WTC11 (cell line): Measurements from ENCODE around the gene NDUFAF8. TPM values are rescaled to one million over a fixed set of nuclear protein-coding genes. Genes with fewer than 3 reads are reported as not detected.
A peak's percentile ranks its signal among the peaks of the same experiment; 100 is the strongest.

Source experiments
- ATAC-seq: fragments of 200-7000 bp; cut with Tn5 transposase; 2 replicates; pipeline ENCODE4 v1.10.0; 2021; ENCODE audit warnings: mild to moderate bottlenecking, moderate library complexity
- CTCF ChIA-PET: fragments of 300-600 bp; sonication (Branson Sonifier 250); formaldehyde crosslinking; loops from one replicate; lab custom pipeline; 2021; ENCODE audit warnings: antibody characterized with exemption; lab: Charles Lee
- POLR2A ChIA-PET: fragments of 350-600 bp; sonication (Branson Sonifier 250); formaldehyde crosslinking; loops from one replicate; lab custom pipeline; 2021; ENCODE audit warnings: antibody characterized with exemption; lab: Charles Lee
- DNase-seq: peaks from one replicate; pipeline ENCODE4 v3.0.0; 2021; ENCODE audit warnings: low spot score
- H3K27ac Mint-ChIP-seq: 2 replicates; pipeline ENCODE4 v1.8.0; 2021; ENCODE audit warnings: mixed read lengths
- H3K27me3 Mint-ChIP-seq: 2 replicates; pipeline ENCODE4 v1.8.0; 2021; ENCODE audit warnings: low read depth, mild to moderate bottlenecking, moderate library complexity, mixed read lengths
- H3K36me3 Mint-ChIP-seq: 2 replicates; pipeline ENCODE4 v1.8.0; 2021; ENCODE audit warnings: mixed read lengths
- H3K4me1 Mint-ChIP-seq: 2 replicates; pipeline ENCODE4 v1.8.0; 2022; ENCODE audit warnings: mixed read lengths
- H3K4me3 Mint-ChIP-seq: 2 replicates; pipeline ENCODE4 v1.8.0; 2021; ENCODE audit warnings: mild to moderate bottlenecking, moderate library complexity, mixed read lengths
- H3K9me3 Mint-ChIP-seq: 2 replicates; pipeline ENCODE4 v1.8.0; 2021; ENCODE audit warnings: mixed read lengths
- ESRRA ChIP-seq: sonication (generic); formaldehyde crosslinking; IDR thresholded peaks from 2 replicates; pipeline ENCODE4 v1.8.1; 2022; ENCODE audit warnings: mild to moderate bottlenecking, missing genetic modification reagents, borderline replicate concordance
- FOXK1 ChIP-seq: sonication (generic); formaldehyde crosslinking; IDR thresholded peaks from 2 replicates; pipeline ENCODE4 v1.8.0; 2022; ENCODE audit warnings: mild to moderate bottlenecking, moderate library complexity, missing genetic modification reagents
- NFATC4 ChIP-seq: fragments of 250-450 bp; sonication (Bioruptor Pico); IDR thresholded peaks from 2 replicates; pipeline ENCODE4 v1.9.0; 2021; ENCODE audit warnings: mild to moderate bottlenecking
- NFYB ChIP-seq: sonication (generic); formaldehyde crosslinking; conservative IDR thresholded peaks from 2 replicates; pipeline ENCODE4 v1.8.0; 2022; ENCODE audit warnings: low read depth, missing genetic modification reagents
- NR1H2 ChIP-seq: sonication (generic); formaldehyde crosslinking; IDR thresholded peaks from 2 replicates; pipeline ENCODE4 v1.9.0; 2021; ENCODE audit warnings: mild to moderate bottlenecking, moderate library complexity, missing genetic modification reagents
- NR2C2 ChIP-seq: sonication (generic); formaldehyde crosslinking; IDR thresholded peaks from 2 replicates; pipeline ENCODE4 v1.8.0; 2022; ENCODE audit warnings: mild to moderate bottlenecking, missing genetic modification reagents
- PRRX2 ChIP-seq: fragments of 250-450 bp; sonication (Bioruptor Pico); IDR thresholded peaks from 2 replicates; pipeline ENCODE4 v1.8.0; 2021; ENCODE audit warnings: mild to moderate bottlenecking
- SMAD3 ChIP-seq: sonication (generic); formaldehyde crosslinking; IDR thresholded peaks from 2 replicates; pipeline ENCODE4 v1.8.0; 2022; ENCODE audit warnings: missing genetic modification reagents, mild to moderate bottlenecking, borderline replicate concordance
- SOX15 ChIP-seq: fragments of 250-450 bp; sonication (Bioruptor Pico); IDR thresholded peaks from 2 replicates; pipeline ENCODE4 v1.9.0; 2021; ENCODE audit warnings: mild to moderate bottlenecking
- TP53 ChIP-seq: sonication (generic); formaldehyde crosslinking; IDR thresholded peaks from 2 replicates; pipeline ENCODE4 v1.8.1; 2023; ENCODE audit warnings: mild to moderate bottlenecking, missing genetic modification reagents
- ZNF423 ChIP-seq: fragments of 250-450 bp; sonication (Bioruptor Pico); IDR thresholded peaks from 2 replicates; pipeline ENCODE4 v2.1.2; 2022; ENCODE audit warnings: mild to moderate bottlenecking, moderate library complexity
- total RNA-seq: library from RNA; stranded (reverse); gene quantifications from 3 replicates; pipeline ENCODE4 v1.2.3, GENCODE V29; 2021
- TF ChIP-seq, protein P1 (sequence below): sonication (generic); formaldehyde crosslinking; IDR thresholded peaks from 2 replicates; pipeline ENCODE4 v1.8.1; 2023; ENCODE audit warnings: mild to moderate bottlenecking, moderate library complexity, missing genetic modification reagents
- TF ChIP-seq, protein P2 (sequence below): fragments of 250-450 bp; sonication (Bioruptor Pico); IDR thresholded peaks from 2 replicates; pipeline ENCODE4 v1.8.0; 2021; ENCODE audit warnings: mild to moderate bottlenecking
- TF ChIP-seq, protein P3 (sequence below): sonication (generic); formaldehyde crosslinking; IDR thresholded peaks from 2 replicates; pipeline ENCODE4 v1.8.0; 2023; ENCODE audit warnings: missing genetic modification reagents, mild to moderate bottlenecking, borderline replicate concordance
- TF ChIP-seq, protein P4 (sequence below): fragments of 250-450 bp; sonication (Bioruptor Pico); IDR thresholded peaks from 2 replicates; pipeline ENCODE4 v1.9.0; 2021; ENCODE audit warnings: moderate library complexity, mild to moderate bottlenecking, inconsistent platforms, borderline replicate concordance
- TF ChIP-seq, protein P5 (sequence below): sonication (generic); formaldehyde crosslinking; conservative IDR thresholded peaks from 2 replicates; pipeline ENCODE4 v1.8.1; 2023; ENCODE audit warnings: mild to moderate bottlenecking, low read depth, missing genetic modification reagents, moderate library complexity
- TF ChIP-seq, protein P6 (sequence below): sonication (generic); formaldehyde crosslinking; IDR thresholded peaks from 2 replicates; pipeline ENCODE4 v1.8.1; 2022; ENCODE audit warnings: low read depth, mild to moderate bottlenecking, moderate library complexity, missing genetic modification reagents, borderline replicate concordance
- TF ChIP-seq, protein P7 (sequence below): sonication (generic); formaldehyde crosslinking; IDR thresholded peaks from 2 replicates; pipeline ENCODE4 v1.8.1; 2023; ENCODE audit warnings: mild to moderate bottlenecking, missing genetic modification reagents

NDUFAF8 gene
- total RNA-seq, 1 experiment from 2014 or later = 73.0 TPM

DNA sequence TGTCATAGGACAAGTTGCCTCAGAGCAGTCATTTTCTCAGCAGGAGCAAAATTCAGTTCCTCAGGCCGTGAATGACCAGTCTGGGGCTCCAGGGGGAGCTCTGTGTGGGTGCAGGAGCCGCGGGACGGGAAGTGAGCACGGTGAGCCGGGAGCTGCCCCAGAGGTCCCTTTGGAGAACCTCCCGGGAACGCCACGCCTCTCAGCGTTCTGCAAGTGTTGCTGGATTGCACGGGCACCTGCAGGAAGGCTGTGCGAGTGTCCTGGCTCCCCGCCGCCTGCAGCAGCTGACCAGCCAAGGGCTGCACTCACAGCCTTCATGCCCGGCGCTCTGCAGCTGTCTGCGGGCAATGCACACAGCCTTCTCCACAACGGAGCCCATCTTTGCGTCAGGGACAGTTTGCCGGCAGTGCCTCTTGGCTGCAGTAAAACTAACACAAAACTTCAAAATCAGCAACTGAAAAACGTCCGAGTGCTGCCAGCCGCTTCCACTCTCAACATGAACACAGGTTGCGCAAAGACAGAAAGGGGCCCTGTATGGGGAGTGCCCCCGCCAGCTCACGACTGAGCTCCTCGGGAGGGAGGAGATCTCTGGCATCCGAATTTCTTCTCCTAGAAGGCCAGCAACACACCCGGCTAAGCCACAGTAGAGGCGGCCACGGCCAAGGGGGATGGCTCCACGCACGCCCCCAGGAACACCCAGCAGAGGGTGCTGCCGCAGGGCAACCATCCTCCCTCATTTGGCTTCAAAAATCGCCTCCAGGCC, 16.0 kb downstream of the NDUFAF8 start:
- H3K27ac Mint-ChIP-seq = peak overlapping the region; percentile 9; the same call in 1 of the 2 replicates
- TF ChIP-seq, protein P1, sequence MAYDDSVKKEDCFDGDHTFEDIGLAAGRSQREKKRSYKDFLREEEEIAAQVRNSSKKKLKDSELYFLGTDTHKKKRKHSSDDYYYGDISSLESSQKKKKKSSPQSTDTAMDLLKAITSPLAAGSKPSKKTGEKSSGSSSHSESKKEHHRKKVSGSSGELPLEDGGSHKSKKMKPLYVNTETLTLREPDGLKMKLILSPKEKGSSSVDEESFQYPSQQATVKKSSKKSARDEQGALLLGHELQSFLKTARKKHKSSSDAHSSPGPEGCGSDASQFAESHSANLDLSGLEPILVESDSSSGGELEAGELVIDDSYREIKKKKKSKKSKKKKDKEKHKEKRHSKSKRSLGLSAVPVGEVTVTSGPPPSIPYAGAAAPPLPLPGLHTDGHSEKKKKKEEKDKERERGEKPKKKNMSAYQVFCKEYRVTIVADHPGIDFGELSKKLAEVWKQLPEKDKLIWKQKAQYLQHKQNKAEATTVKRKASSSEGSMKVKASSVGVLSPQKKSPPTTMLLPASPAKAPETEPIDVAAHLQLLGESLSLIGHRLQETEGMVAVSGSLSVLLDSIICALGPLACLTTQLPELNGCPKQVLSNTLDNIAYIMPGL (CRISPR knock-in tag) = no peak
- TF ChIP-seq ZNF423 (CRISPR knock-in tag) (peak; percentile 45), SMAD3 (0 out of 2 replicates have a peak, but pooled peaks have one; percentile 31)
- POLR2A ChIA-PET = no interaction called here

DNA sequence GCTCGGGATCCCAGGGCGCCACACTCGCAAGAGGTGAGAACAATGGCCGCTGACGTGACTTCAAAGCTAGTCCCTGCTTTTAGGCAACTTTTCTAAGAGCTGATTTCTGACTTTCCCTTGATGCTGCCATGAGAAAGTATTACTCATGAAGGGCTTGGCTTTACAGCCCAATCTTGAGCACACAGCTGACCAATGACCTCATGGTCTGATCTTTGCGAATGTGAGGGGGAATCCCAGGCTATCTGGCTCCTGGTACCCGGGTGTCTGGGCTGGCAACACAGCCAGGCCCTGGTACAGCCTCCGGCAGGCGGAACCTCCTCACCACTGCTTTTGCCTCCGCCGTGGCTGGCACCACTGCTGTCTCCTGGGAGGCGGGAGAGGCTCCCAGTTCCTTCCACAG, 17.5 kb downstream of the NDUFAF8 start:
- H3K36me3 Mint-ChIP-seq = 0 out of 2 replicates have a peak, but pooled peaks cover 6% of the 10 kb centered on the region
- DNase-seq (no peak), ATAC-seq (no peak)
- peaks cover 23% of the 10 kb centered on the region for H3K4me1 Mint-ChIP-seq
- H3K27me3 Mint-ChIP-seq = no peaks in the 10 kb centered on the region
- no peak overlapping the region for H3K4me3 Mint-ChIP-seq
- ChIA-PET CTCF (interaction anchor here (1.2 kb wide), 1 partner anchor 184 kb away, joined by 3 read pairs; no protein-coding TSS in a partner anchor), POLR2A (no interaction called here)
- H3K27ac Mint-ChIP-seq = no peak overlapping the region
- H3K9me3 Mint-ChIP-seq = no peaks in the 10 kb centered on the region; the same call in 1 of the 2 replicates
- TF ChIP-seq, protein P2, sequence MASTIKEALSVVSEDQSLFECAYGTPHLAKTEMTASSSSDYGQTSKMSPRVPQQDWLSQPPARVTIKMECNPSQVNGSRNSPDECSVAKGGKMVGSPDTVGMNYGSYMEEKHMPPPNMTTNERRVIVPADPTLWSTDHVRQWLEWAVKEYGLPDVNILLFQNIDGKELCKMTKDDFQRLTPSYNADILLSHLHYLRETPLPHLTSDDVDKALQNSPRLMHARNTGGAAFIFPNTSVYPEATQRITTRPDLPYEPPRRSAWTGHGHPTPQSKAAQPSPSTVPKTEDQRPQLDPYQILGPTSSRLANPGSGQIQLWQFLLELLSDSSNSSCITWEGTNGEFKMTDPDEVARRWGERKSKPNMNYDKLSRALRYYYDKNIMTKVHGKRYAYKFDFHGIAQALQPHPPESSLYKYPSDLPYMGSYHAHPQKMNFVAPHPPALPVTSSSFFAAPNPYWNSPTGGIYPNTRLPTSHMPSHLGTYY (CRISPR knock-in tag) = no peak
- TF ChIP-seq NR1H2 = no peak
- TF ChIP-seq, protein P3, sequence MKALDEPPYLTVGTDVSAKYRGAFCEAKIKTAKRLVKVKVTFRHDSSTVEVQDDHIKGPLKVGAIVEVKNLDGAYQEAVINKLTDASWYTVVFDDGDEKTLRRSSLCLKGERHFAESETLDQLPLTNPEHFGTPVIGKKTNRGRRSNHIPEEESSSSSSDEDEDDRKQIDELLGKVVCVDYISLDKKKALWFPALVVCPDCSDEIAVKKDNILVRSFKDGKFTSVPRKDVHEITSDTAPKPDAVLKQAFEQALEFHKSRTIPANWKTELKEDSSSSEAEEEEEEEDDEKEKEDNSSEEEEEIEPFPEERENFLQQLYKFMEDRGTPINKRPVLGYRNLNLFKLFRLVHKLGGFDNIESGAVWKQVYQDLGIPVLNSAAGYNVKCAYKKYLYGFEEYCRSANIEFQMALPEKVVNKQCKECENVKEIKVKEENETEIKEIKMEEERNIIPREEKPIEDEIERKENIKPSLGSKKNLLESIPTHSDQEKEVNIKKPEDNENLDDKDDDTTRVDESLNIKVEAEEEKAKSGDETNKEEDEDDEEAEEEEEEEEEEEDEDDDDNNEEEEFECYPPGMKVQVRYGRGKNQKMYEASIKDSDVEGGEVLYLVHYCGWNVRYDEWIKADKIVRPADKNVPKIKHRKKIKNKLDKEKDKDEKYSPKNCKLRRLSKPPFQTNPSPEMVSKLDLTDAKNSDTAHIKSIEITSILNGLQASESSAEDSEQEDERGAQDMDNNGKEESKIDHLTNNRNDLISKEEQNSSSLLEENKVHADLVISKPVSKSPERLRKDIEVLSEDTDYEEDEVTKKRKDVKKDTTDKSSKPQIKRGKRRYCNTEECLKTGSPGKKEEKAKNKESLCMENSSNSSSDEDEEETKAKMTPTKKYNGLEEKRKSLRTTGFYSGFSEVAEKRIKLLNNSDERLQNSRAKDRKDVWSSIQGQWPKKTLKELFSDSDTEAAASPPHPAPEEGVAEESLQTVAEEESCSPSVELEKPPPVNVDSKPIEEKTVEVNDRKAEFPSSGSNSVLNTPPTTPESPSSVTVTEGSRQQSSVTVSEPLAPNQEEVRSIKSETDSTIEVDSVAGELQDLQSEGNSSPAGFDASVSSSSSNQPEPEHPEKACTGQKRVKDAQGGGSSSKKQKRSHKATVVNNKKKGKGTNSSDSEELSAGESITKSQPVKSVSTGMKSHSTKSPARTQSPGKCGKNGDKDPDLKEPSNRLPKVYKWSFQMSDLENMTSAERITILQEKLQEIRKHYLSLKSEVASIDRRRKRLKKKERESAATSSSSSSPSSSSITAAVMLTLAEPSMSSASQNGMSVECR (CRISPR knock-in tag) = no peak
- no peak for TF ChIP-seq NFATC4 (CRISPR knock-in tag)
- TF ChIP-seq, protein P4, sequence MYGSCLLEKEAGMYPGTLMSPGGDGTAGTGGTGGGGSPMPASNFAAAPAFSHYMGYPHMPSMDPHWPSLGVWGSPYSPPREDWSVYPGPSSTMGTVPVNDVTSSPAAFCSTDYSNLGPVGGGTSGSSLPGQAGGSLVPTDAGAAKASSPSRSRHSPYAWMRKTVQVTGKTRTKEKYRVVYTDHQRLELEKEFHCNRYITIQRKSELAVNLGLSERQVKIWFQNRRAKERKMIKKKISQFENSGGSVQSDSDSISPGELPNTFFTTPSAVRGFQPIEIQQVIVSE (CRISPR knock-in tag) = no peak
- no peak for TF ChIP-seq SOX15 (CRISPR knock-in tag)
- TF ChIP-seq, protein P5, sequence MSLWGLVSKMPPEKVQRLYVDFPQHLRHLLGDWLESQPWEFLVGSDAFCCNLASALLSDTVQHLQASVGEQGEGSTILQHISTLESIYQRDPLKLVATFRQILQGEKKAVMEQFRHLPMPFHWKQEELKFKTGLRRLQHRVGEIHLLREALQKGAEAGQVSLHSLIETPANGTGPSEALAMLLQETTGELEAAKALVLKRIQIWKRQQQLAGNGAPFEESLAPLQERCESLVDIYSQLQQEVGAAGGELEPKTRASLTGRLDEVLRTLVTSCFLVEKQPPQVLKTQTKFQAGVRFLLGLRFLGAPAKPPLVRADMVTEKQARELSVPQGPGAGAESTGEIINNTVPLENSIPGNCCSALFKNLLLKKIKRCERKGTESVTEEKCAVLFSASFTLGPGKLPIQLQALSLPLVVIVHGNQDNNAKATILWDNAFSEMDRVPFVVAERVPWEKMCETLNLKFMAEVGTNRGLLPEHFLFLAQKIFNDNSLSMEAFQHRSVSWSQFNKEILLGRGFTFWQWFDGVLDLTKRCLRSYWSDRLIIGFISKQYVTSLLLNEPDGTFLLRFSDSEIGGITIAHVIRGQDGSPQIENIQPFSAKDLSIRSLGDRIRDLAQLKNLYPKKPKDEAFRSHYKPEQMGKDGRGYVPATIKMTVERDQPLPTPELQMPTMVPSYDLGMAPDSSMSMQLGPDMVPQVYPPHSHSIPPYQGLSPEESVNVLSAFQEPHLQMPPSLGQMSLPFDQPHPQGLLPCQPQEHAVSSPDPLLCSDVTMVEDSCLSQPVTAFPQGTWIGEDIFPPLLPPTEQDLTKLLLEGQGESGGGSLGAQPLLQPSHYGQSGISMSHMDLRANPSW (CRISPR knock-in tag) = no peak
- no peak for TF ChIP-seq FOXK1 (CRISPR knock-in tag)
- TF ChIP-seq ESRRA = no peak
- no peak for TF ChIP-seq NFYB (CRISPR knock-in tag)
- TF ChIP-seq ZNF423 (CRISPR knock-in tag) = no peak
- no peak for TF ChIP-seq TP53 (CRISPR knock-in tag)
- TF ChIP-seq, protein P6, sequence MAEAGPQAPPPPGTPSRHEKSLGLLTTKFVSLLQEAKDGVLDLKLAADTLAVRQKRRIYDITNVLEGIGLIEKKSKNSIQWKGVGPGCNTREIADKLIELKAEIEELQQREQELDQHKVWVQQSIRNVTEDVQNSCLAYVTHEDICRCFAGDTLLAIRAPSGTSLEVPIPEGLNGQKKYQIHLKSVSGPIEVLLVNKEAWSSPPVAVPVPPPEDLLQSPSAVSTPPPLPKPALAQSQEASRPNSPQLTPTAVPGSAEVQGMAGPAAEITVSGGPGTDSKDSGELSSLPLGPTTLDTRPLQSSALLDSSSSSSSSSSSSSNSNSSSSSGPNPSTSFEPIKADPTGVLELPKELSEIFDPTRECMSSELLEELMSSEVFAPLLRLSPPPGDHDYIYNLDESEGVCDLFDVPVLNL = no peak
- no peak for TF ChIP-seq NR2C2
- TF ChIP-seq, protein P7, sequence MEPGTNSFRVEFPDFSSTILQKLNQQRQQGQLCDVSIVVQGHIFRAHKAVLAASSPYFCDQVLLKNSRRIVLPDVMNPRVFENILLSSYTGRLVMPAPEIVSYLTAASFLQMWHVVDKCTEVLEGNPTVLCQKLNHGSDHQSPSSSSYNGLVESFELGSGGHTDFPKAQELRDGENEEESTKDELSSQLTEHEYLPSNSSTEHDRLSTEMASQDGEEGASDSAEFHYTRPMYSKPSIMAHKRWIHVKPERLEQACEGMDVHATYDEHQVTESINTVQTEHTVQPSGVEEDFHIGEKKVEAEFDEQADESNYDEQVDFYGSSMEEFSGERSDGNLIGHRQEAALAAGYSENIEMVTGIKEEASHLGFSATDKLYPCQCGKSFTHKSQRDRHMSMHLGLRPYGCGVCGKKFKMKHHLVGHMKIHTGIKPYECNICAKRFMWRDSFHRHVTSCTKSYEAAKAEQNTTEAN = no peak
- TF ChIP-seq PRRX2 = no peak

More for the DNA sequence above, 16.0 kb downstream of the NDUFAF8 start:
- Mint-ChIP-seq H3K4me3 (no peak overlapping the region), H3K27me3 (no peaks in the 10 kb centered on the region), H3K9me3 (no peaks in the 10 kb centered on the region; the same call in 1 of the 2 replicates), H3K4me1 (peaks cover 24% of the 10 kb centered on the region), H3K36me3 (0 out of 2 replicates have a peak, but pooled peaks cover 6% of the 10 kb centered on the region)
- CTCF ChIA-PET = interaction anchor here (0.6 to 3.0 kb wide), 35 partner anchors 10 to 283 kb away, joined by 3 to 25 read pairs (median 3); partner anchors contain the start of genes CEP131, NDUFAF8, SLC38A10 and TEPSIN
- DNase-seq (peak; percentile 74), ATAC-seq (peak; percentile 75)
